ENCODE results near the gene ADAM22.

- TF ChIP-seq CTCF (IDR thresholded peaks at IDR 0.05), result no peak
- no peak for TF ChIP-seq ZFX (IDR thresholded peaks at IDR 0.05; ENCODE audit: borderline replicate concordance)
Observed at GRCh38 chr7:87941138-87941537, 7.1 kb downstream of the ADAM22 start.

Data from 22Rv1 (cell line).